HG03342 (cell line): ENCODE data around the gene IFI44.

ENCODE experiments used
- ATAC-seq: cut with Tn5 transposase; IDR thresholded peaks from one replicate; pipeline ENCODE4 v1.9.1; 2021; ENCODE audit warnings: mild to moderate bottlenecking, moderate library complexity; ENCODE audit not compliant: unreplicated experiment

The IFI44 gene

GRCh38 chr1:78650114-78650660 lies 556 bp downstream of the IFI44 start:
- no peak for ATAC-seq

- ATAC-seq: no peak
Observed at GRCh38 chr1:78651241-78651640, 1.6 kb downstream of the IFI44 start.

GRCh38 chr1:78652019-78652560 lies 2.5 kb downstream of the IFI44 start:
- no peak for ATAC-seq

- ATAC-seq: no peak
Observed at GRCh38 chr1:78658901-78659300, 9.3 kb downstream of the IFI44 start.

GRCh38 chr1:78663923-78664322 lies 14.3 kb downstream of the IFI44 start:
- ATAC-seq: no peak

GRCh38 chr1:78664763-78665162 lies 15.1 kb downstream of the IFI44 start:
- ATAC-seq: no peak

GRCh38 chr1:78665809-78666208 lies 16.2 kb downstream of the IFI44 start:
- ATAC-seq: no peak

- ATAC-seq: no peak
Observed at GRCh38 chr1:78667939-78668338, 18.3 kb downstream of the IFI44 start.

- no peak for ATAC-seq
Observed at GRCh38 chr1:78668427-78668826, 18.8 kb downstream of the IFI44 start.

- no peak for ATAC-seq
Observed at GRCh38 chr1:78672428-78672827, 22.8 kb downstream of the IFI44 start.

- no peak for ATAC-seq
Observed at GRCh38 chr1:78673120-78673519, 23.5 kb downstream of the IFI44 start.

- ATAC-seq: no peak
Observed at GRCh38 chr1:78676347-78676982, 26.8 kb downstream of the IFI44 start.

- no peak for ATAC-seq
Observed at GRCh38 chr1:78676993-78677392, 27.4 kb downstream of the IFI44 start.

GRCh38 chr1:78677788-78678187 lies 28.2 kb downstream of the IFI44 start:
- no peak for ATAC-seq

GRCh38 chr1:78678324-78678723 lies 28.7 kb downstream of the IFI44 start:
- peak; percentile 88 for ATAC-seq

GRCh38 chr1:78681265-78681664 lies 31.6 kb downstream of the IFI44 start:
- ATAC-seq: no peak

- no peak for ATAC-seq
Observed at GRCh38 chr1:78682496-78682895, 32.9 kb downstream of the IFI44 start.

- no peak for ATAC-seq
Observed at GRCh38 chr1:78683079-78683478, 33.4 kb downstream of the IFI44 start.

- ATAC-seq: no peak
Observed at GRCh38 chr1:78687315-78687714, 37.7 kb downstream of the IFI44 start.

GRCh38 chr1:78687914-78688313 lies 38.3 kb downstream of the IFI44 start:
- ATAC-seq: no peak

GRCh38 chr1:78688697-78689096 lies 39.1 kb downstream of the IFI44 start:
- ATAC-seq: no peak

- no peak for ATAC-seq
Observed at GRCh38 chr1:78690516-78690915, 40.9 kb downstream of the IFI44 start.
